Activated T-helper 9 cell treated with anti-CD3 and anti-CD28 coated beads, Interleukin-2, amount 50 U/mL, for 16 hours (primary cell): ENCODE data around the gene DST.
"Not testable (repeated sequence)": the region's sequence is repeated elsewhere in the genome, so short reads cannot be mapped to it uniquely, and the experiment has no call there.

Source experiments
- DNase-seq: peaks from one replicate; pipeline ENCODE4 v3.0.0-alpha.2; 2020; ENCODE audit warnings: low read depth

Gene DST

DNA sequence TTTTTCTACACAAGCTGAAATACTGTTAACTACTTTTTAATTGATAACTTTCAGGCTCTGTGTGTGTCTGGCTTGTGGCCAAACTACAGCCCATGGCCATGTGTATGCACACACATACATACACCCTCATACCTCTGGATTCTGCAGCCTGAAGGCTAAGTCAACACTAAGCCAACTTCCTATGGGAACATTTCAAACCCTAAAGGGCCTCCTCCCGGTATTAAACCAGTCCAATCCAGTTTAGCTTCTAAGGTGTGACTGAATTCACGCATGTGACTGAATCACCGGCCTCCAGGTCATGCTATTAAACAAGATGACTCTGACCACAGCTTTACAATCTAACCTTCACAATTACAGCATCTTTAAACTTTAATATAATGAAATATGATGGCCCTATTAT, 20.7 kb upstream of the DST start:
- DNase-seq = no peak

- DNase-seq = not testable (repeated sequence)
Measured at GRCh38 chr6:56661338-56661737, 18.6 kb upstream of the DST start.

- no peak for DNase-seq
Measured at GRCh38 chr6:56660381-56660730, 17.7 kb upstream of the DST start.

- no peak for DNase-seq
Measured at GRCh38 chr6:56659721-56660380, 17.2 kb upstream of the DST start.

GRCh38 chr6:56658326-56658725, 15.6 kb upstream of the DST start:
- DNase-seq = no peak

DNA sequence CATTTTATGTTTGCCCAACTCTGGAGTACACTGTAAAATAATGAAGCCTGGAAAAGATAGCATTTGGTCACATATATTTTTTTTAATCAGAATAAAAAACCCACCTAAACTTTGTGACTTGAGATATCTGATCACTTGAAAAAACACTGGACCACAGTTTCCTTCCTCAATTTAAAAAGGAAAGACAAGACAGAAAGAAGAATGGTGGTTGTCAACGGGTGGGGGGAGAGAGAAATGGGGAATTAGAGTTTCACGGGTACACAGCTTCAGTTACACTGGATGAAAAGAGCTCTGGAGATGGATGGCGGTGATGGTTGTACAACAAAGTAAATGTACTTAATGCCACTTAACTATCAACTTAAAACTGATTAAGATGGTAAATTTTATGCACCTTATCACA, 14.7 kb upstream of the DST start:
- DNase-seq = no peak

DNA sequence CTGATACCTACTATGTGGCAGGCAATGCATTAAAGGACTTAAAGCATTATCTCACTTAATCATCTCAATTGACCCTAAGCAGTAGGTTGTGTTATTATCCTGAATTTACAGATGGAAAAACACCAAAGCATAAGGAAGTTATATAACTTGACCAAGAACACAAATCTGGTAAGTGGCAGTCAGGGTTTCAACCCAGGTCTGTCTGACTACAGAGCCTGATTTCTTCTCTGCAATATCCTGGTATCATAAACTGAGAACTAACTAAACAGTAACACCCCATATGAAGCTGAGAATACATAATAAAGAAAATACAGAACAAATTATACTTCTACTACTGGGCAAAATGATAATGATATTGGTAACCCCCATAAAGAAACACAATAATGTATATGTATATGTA, 13.8 kb upstream of the DST start:
- DNase-seq = no peak

DNA sequence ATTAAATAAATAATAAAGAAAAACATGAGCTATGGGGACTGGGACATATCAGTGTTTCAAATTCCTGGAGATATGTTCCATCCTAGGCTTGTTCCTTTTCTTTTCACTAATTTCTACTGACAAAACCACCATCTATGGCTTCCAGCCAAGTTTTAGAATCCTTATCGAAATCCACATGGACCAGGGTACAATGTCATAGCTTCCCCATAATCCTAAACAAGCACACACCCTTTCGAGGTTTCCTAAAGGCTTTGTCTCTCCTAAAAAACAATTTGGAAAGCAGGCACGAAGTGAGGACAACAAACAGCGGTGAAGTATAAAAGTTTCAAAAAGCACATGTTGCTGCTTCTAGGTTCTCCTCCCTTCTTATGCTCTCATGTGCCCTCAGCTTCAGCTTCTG, 13.3 kb upstream of the DST start:
- DNase-seq = no peak

- no peak for DNase-seq
Measured at GRCh38 chr6:56655249-56655648, 12.6 kb upstream of the DST start.

GRCh38 chr6:56652994-56653393, 10.3 kb upstream of the DST start:
- DNase-seq = no peak

- no peak for DNase-seq
Measured at GRCh38 chr6:56652231-56652630, 9.5 kb upstream of the DST start.

DNA sequence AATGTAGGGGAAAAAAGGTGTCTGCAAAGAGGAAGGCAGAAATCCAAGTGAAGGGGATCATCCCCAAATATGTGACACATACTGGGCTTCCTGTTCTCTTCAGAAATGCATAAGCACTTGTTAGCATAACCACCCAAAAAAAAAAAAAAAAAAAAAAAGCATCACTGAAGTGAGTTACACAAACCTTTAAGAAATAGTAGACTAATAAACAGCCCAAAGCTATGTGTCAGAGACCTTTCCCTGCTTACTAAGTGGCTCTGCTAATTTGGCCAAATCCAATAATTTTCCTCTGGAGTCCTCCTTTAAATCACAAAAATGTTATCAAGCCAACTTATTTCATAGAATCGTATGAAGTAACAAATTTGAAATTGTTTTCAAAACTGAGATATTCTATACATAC, 7.5 kb upstream of the DST start:
- DNase-seq = no peak

- DNase-seq = no peak
Measured at GRCh38 chr6:56649782-56650181, 7.1 kb upstream of the DST start.

- DNase-seq = no peak
Measured at GRCh38 chr6:56649053-56649769, 6.5 kb upstream of the DST start.

GRCh38 chr6:56647172-56647762, 4.6 kb upstream of the DST start:
- no peak for DNase-seq

- DNase-seq = no peak
Measured at GRCh38 chr6:56644366-56644765, 1.7 kb upstream of the DST start.

GRCh38 chr6:56643379-56644089, 845 bp upstream of the DST start:
- no peak for DNase-seq

DNA sequence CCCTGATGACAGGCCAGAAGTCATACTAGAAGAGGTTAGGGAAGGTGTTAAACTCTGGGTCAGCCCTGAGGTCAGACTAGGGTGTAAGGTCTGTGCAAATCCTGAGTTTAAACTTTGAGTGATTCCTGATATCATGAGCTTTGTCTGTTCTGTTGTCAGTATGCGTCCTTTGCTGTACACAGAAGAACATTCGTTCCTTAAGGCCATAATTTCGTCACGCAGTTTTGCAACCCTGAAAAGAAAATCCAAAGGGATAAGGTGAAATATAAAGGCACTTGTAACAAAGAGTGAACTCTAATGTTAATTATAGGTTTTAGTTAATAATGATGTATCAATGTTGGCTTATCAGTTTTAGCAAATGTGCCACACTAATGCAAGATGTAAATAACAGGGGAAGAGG, 2.3 kb downstream of the DST start:
- DNase-seq = no peak

DNA sequence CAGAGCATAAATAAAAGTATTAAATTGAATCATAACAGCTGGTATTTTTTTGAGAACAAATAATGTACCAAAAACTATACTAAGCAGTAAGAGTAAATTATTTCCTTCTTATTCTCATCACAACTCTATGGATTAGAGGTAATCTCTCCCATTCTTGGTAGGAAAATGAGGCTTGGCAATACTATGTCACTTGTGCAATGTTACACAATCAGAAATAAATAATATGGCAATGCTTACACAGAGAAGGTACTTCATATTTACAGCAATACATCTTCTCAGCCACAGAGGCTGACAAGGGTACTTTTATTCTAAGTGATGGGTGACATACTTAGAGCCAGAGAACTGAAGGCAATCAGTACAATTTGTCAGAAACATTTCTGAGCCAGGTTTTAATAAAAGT, 3.9 kb downstream of the DST start:
- DNase-seq = no peak

GRCh38 chr6:56637640-56638039, 5.0 kb downstream of the DST start:
- DNase-seq = no peak

GRCh38 chr6:56628105-56628504, 14.6 kb downstream of the DST start:
- no peak for DNase-seq

DNA sequence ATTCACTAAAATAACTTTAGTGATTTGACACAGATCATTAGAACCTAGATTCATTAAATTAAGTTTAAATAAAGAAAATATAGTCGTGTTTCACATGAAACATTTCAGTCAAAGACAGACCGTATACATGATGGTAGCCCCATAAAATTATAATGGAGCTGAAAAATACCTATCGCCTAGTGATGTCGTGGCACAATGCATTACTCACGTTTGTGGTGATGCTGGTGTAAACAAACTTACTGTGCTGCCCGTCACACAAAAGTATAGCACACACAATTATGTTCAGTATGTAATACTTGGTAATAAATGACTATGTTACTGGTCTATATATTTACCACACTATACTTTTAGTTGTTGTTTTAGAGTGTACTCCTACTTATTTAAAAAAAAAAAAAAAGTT, 17.3 kb downstream of the DST start:
- DNase-seq = no peak

DNA sequence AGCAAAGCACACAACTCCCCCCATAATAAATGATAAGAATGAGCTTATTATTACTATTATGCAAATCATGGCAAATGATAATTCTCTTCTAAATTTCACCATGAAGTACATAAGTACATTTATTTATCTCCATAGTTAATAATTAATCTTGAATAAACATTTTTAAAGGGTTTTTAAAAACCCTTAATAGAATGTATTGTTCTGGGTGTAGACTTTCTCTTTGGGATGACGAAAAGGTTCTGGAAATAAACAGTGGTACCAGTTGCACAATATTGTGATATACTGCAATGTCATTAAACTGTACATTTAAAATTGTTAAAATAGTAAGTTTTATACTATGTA, 18.0 kb downstream of the DST start:
- DNase-seq = no peak
